Suprapubic skin (tissue), 4 donors: ENCODE data around the gene ICOS.

Experiments used
- EP300 ChIP-seq: sonication (generic); formaldehyde crosslinking; IDR thresholded peaks from one replicate; pipeline ENCODE4 v1.6.1; 2017; ENCODE audit warnings: antibody characterized with exemption
- POLR2A ChIP-seq, 2 donors: fragments of 450-650 bp; IDR thresholded peaks; one replicate each; pipeline ENCODE4 v1.6.1; 2017; ENCODE audit warnings: antibody characterized with exemption in 2 of 2, mild to moderate bottlenecking in 2 of 2, moderate library complexity in 2 of 2
- POLR2AphosphoS5 ChIP-seq, 3 donors: sonication (generic); formaldehyde crosslinking; IDR thresholded peaks; one replicate each; pipeline ENCODE4 v1.6.1; 2017; ENCODE audit warnings: antibody characterized with exemption in 3 of 3
- TF ChIP-seq, protein P1 (sequence below), 2 donors: fragments of 200-600 bp in 1 of 2; fragments of 450-650 bp in 1 of 2; sonication (generic) in 1 of 2; IDR thresholded peaks; one replicate each; pipeline ENCODE4 v1.5.1; 2016 to 2019; ENCODE audit warnings: antibody characterized with exemption in 2 of 2, mild to moderate bottlenecking in 1 of 2, moderate library complexity in 1 of 2

DNA sequence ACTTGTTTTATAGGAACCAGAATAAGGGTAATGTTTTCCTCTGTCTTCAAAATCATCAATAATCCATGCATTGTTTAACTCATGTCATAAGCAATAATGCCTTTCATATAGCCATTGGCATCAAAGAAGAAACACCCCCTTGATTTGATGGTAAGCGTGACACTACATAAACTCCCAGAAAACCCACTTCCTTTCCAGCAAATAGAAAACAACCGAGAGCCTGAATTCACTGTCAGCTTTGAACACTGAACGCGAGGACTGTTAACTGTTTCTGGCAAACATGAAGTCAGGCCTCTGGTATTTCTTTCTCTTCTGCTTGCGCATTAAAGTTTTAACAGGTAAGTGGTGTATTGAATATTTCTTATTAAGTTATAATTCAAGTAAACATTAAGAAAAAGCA is at the start of gene ICOS:
- TF ChIP-seq POLR2A (IDR thresholded peaks at IDR 0.05) (no peak), POLR2AphosphoS5 (IDR thresholded peaks at IDR 0.05) (no peak), EP300 (no peak)
- TF ChIP-seq, protein P1, sequence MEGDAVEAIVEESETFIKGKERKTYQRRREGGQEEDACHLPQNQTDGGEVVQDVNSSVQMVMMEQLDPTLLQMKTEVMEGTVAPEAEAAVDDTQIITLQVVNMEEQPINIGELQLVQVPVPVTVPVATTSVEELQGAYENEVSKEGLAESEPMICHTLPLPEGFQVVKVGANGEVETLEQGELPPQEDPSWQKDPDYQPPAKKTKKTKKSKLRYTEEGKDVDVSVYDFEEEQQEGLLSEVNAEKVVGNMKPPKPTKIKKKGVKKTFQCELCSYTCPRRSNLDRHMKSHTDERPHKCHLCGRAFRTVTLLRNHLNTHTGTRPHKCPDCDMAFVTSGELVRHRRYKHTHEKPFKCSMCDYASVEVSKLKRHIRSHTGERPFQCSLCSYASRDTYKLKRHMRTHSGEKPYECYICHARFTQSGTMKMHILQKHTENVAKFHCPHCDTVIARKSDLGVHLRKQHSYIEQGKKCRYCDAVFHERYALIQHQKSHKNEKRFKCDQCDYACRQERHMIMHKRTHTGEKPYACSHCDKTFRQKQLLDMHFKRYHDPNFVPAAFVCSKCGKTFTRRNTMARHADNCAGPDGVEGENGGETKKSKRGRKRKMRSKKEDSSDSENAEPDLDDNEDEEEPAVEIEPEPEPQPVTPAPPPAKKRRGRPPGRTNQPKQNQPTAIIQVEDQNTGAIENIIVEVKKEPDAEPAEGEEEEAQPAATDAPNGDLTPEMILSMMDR (IDR thresholded peaks at IDR 0.05) = no peak
